GM12878 (cell line): ENCODE data around the gene KRTAP10-5. TPM values are rescaled to one million over a fixed set of nuclear protein-coding genes. Genes with fewer than 3 reads are reported as not detected.

ENCODE experiments used
- ATAC-seq: fragments of 200-7000 bp; cut with Tn5 transposase; 3 replicates; pipeline ENCODE4 v1.9.1; 2020; ENCODE audit warnings: mild to moderate bottlenecking, moderate library complexity
- BruUV-seq: library from RNA; stranded (reverse); fragments of 400-500 nt; replicated peaks from 2 replicates; lab custom pipeline; 2021; lab: Mats Ljungman, UMichigan
- CTCF ChIA-PET: fragments of 300-600 bp; sonication (Branson Sonifier 250); formaldehyde crosslinking; extraction: SDS; loops from one replicate; lab custom pipeline; 2021; ENCODE audit warnings: inconsistent platforms; lab: Yijun Ruan, JAX
- POLR2A ChIA-PET: fragments of 350-600 bp; formaldehyde crosslinking; extraction: SDS; loops from one replicate; lab custom pipeline; 2021; ENCODE audit warnings: inconsistent platforms; lab: Charles Lee
- RAD21 ChIA-PET: fragments of 300-600 bp; sonication (Branson Sonifier 250); formaldehyde crosslinking; loops from one replicate; lab custom pipeline; 2023; ENCODE audit warnings: antibody characterized with exemption; ENCODE audit not compliant: unreplicated experiment; lab: Charles Lee
- SMC1A ChIA-PET: fragments of 300-600 bp; sonication (Branson Sonifier 250); formaldehyde crosslinking; loops from one replicate; lab custom pipeline; 2023; ENCODE audit not compliant: unreplicated experiment, uncharacterized antibody; lab: Charles Lee
- DNase-seq: peaks from one replicate; pipeline ENCODE4 v3.0.0-alpha.2; 2011; ENCODE audit warnings: low read depth, low spot score
- FAIRE-seq: peaks from 3 replicates; lab custom pipeline; 2011; peaks lifted over from hg19 to GRCh38; lab: Jason Lieb, UNC
- H2AFZ ChIP-seq: 2 replicates; pipeline ENCODE4 v1.6.0; 2011; ENCODE audit warnings: low read depth, low read length, control low read depth; ENCODE audit not compliant: control insufficient read depth
- H3K27ac ChIP-seq: 2 replicates; pipeline ENCODE4 v1.5.1; 2011; ENCODE audit warnings: control low read depth; ENCODE audit not compliant: control insufficient read depth, insufficient read depth
- H3K27me3 ChIP-seq, 2 experiments: replicated peaks in 1 of 2; 2 replicates each; pipeline versions ENCODE4 v1.6.0 to v1.6.1; 2011; ENCODE audit warnings: low read length in 1 of 2; ENCODE audit not compliant: control insufficient read depth in 2 of 2, insufficient read depth in 2 of 2
- H3K36me3 ChIP-seq, 2 experiments: 2 replicates each; pipeline ENCODE4 v1.5.1; 2011; ENCODE audit warnings: low read length in 1 of 2; ENCODE audit not compliant: control insufficient read depth in 2 of 2, insufficient read depth in 2 of 2
- H3K4me1 ChIP-seq: 2 replicates; pipeline ENCODE4 v1.6.1; 2011; ENCODE audit warnings: mild to moderate bottlenecking, low read length, moderate library complexity, mixed read lengths; ENCODE audit not compliant: control insufficient read depth, insufficient read depth
- H3K4me2 ChIP-seq: 2 replicates; pipeline ENCODE4 v1.6.0; 2011; ENCODE audit warnings: control low read depth; ENCODE audit not compliant: control insufficient read depth, insufficient read depth
- H3K4me3 ChIP-seq: fragments of 200-600 bp; sonication (generic); 2 replicates; pipeline ENCODE4 v1.5.1; 2016
- H3K79me2 ChIP-seq: 2 replicates; pipeline ENCODE4 v1.6.0; 2011; ENCODE audit warnings: low read length; ENCODE audit not compliant: control insufficient read depth, insufficient read depth
- H3K9ac ChIP-seq: 2 replicates; pipeline ENCODE4 v1.8.0; 2011; ENCODE audit warnings: low read length, control low read depth, mixed read lengths; ENCODE audit not compliant: control insufficient read depth, insufficient read depth
- H3K9me3 ChIP-seq: replicated peaks from 3 replicates; pipeline ENCODE4 v1.5.1; 2011; ENCODE audit warnings: mild to moderate bottlenecking, low read length; ENCODE audit not compliant: control insufficient read depth, insufficient read depth
- H4K20me1 ChIP-seq: 2 replicates; pipeline ENCODE4 v1.6.0; 2011; ENCODE audit not compliant: control insufficient read depth, insufficient read depth
- CEBPZ ChIP-seq: fragments of 150-350 bp; IDR thresholded peaks from 2 replicates; pipeline ENCODE4 v1.6.1; 2016; ENCODE audit warnings: low read depth, low read length
- EED ChIP-seq: sonication (generic); IDR thresholded peaks from 2 replicates; pipeline ENCODE4 v1.6.1; 2016; ENCODE audit warnings: antibody characterized with exemption, low read depth
- ESRRA ChIP-seq: IDR thresholded peaks from 2 replicates; pipeline ENCODE4 v1.6.1; 2012; ENCODE audit warnings: mild to moderate bottlenecking, low read length, improper control_type of control experiment
- FOXK2 ChIP-seq: fragments of 450-650 bp; IDR thresholded peaks from 2 replicates; pipeline ENCODE4 v1.6.1; 2017; ENCODE audit warnings: mild to moderate bottlenecking, moderate library complexity
- IKZF2 ChIP-seq, 2 experiments: fragments of 450-650 bp; IDR thresholded peaks; 2 replicates each; pipeline ENCODE4 v1.6.1; 2017; ENCODE audit warnings: mild to moderate bottlenecking in 2 of 2, moderate library complexity in 2 of 2
- JUND ChIP-seq: IDR thresholded peaks from 2 replicates; pipeline ENCODE4 v1.6.1; 2012; ENCODE audit warnings: low read depth, mild to moderate bottlenecking, low read length, improper control_type of control experiment, moderate library complexity
- KLF5 ChIP-seq: fragments of 450-650 bp; IDR thresholded peaks from 2 replicates; pipeline ENCODE4 v1.6.1; 2014; ENCODE audit warnings: mild to moderate bottlenecking; ENCODE audit not compliant: partially characterized antibody
- MTA3 ChIP-seq: IDR thresholded peaks from 2 replicates; pipeline ENCODE4 v1.6.1; 2012; ENCODE audit warnings: low read length, inconsistent platforms, borderline replicate concordance
- NBN ChIP-seq: fragments of 450-650 bp; IDR thresholded peaks from 2 replicates; pipeline ENCODE4 v1.6.1; 2016
- POLR2AphosphoS2 ChIP-seq: IDR thresholded peaks from 2 replicates; pipeline ENCODE4 v1.6.1; 2011; ENCODE audit warnings: low read depth, mild to moderate bottlenecking, low read length, improper control_type of control experiment, moderate library complexity
- RAD21 ChIP-seq: IDR thresholded peaks from 2 replicates; pipeline ENCODE4 v1.6.1; 2011; ENCODE audit warnings: mild to moderate bottlenecking, low read depth, low read length, moderate library complexity; ENCODE audit not compliant: insufficient read depth
- RCOR1 ChIP-seq: conservative IDR thresholded peaks from 2 replicates; pipeline ENCODE4 v1.6.1; 2012; ENCODE audit warnings: low read depth, low read length, improper control_type of control experiment
- RUNX3 ChIP-seq: IDR thresholded peaks from 2 replicates; pipeline ENCODE4 v1.6.1; 2012; ENCODE audit warnings: low read length, inconsistent platforms
- SIN3A ChIP-seq: IDR thresholded peaks from 2 replicates; pipeline ENCODE4 v1.6.1; 2012; ENCODE audit warnings: low read depth, low read length, improper control_type of control experiment
- SREBF2 ChIP-seq: IDR thresholded peaks from 2 replicates; pipeline ENCODE4 v1.6.1; 2012; ENCODE audit warnings: mild to moderate bottlenecking, low read length
- TARDBP ChIP-seq: IDR thresholded peaks from 2 replicates; pipeline ENCODE4 v1.6.1; 2016; ENCODE audit warnings: borderline replicate concordance
- USF1 ChIP-seq: IDR thresholded peaks from 2 replicates; pipeline ENCODE4 v1.6.1; 2011; ENCODE audit warnings: borderline replicate concordance, low read depth, mild to moderate bottlenecking, moderate library complexity, mixed read lengths, low read length; ENCODE audit not compliant: insufficient read depth; ENCODE audit errors: extremely low read length
- YY1 ChIP-seq: IDR thresholded peaks from 2 replicates; pipeline ENCODE4 v1.6.1; 2011; ENCODE audit warnings: low read depth, mild to moderate bottlenecking, low read length
- WGBS: methylation state at CpG from one replicate; pipeline ENCODE4 v1.1.6; 2016; ENCODE audit warnings: low lambda C conversion rate; ENCODE audit not compliant: insufficient replicate concordance, insufficient coverage; ENCODE audit errors: missing lambda C conversion rate; 5-methylcytosine and 5-hydroxymethylcytosine counted together
- in situ Hi-C: fragments of 300-500 bp; cut with MboI; formaldehyde crosslinking; loops from 9 replicates; pipeline ENCODE4 v1.14.3; 2018; ENCODE audit warnings: mixed read lengths
- intact Hi-C: fragments of 100-400 bp; cut with micrococcal nuclease; formaldehyde crosslinking; loops from one replicate; pipeline ENCODE4 v1.14.2; 2022; ENCODE audit not compliant: unreplicated experiment
- polyA plus RNA-seq, 11 experiments: library from polyadenylated mRNA; depleted of rRNA in 4 of 11; unstranded in 6 of 11; stranded (reverse) in 5 of 11; fragments of >200 nt; fragmentation: Nextera tagmentation in 4 of 11; fragmentation: Illumina TruSeq in 1 of 11; extraction: Ambion mirVana in 4 of 11; extraction: Trizol in 1 of 11; gene quantifications; 1 replicate in 1 of 11; 2 replicates in 10 of 11; pipeline versions ENCODE4 v1.2.1 to v1.2.3, GENCODE V29; 2011 to 2016; ENCODE audit warnings: inconsistent platforms in 2 of 11, missing spikeins in 2 of 11, low read depth in 1 of 11
- total RNA-seq, 4 experiments: library from RNA; depleted of rRNA in 3 of 4; stranded (reverse); fragments of >200 nt in 3 of 4; fragmentation: Illumina TruSeq in 1 of 4; extraction: Trizol in 1 of 4; gene quantifications; 2 replicates each; pipeline versions ENCODE4 v1.2.1 to v1.2.3, GENCODE V29; 2013 to 2021

The KRTAP10-5 gene
- total and polyA plus RNA-seq, 10 of the 15 experiments (the other 5 are each of a cell fraction or from before 2014, with no cell fraction given) = not detected

GRCh38 chr21:44540741-44541288 lies 39.6 kb downstream of the KRTAP10-5 start:
- Histone ChIP-seq H3K9me3 (no peaks in the 10 kb centered on the region; the same call in 2 of the 3 replicates), H3K9ac (no peak overlapping the region), H3K4me2 (no peak overlapping the region), H3K36me3 (no peaks in the 10 kb centered on the region), H3K79me2 (no peaks in the 10 kb centered on the region), H3K4me1 (no peaks in the 10 kb centered on the region), H4K20me1 (no peaks in the 10 kb centered on the region), H3K27me3 (no peaks in the 10 kb centered on the region), H2AFZ (no peak overlapping the region), H3K27ac (no peak overlapping the region), H3K4me3 (no peak overlapping the region)
- ChIA-PET POLR2A (no interaction called here), RAD21 (no interaction called here), SMC1A (no interaction called here), CTCF (interaction anchor here (0.6 kb wide), 1 partner anchor 28 kb away, joined by 3 read pairs; no protein-coding TSS in a partner anchor)
- ATAC-seq = no peak
- no peak for DNase-seq
- FAIRE-seq = no peak
- intact Hi-C loops = no loop called here
- WGBS = 37% methylated on average over 11 of the region's 11 CpGs
- in situ Hi-C loops = no loop called here
- no TSS peak for BruUV-seq
- TF ChIP-seq SREBF2 (no peak), SIN3A (no peak), KLF5 (no peak), EED (no peak), CEBPZ (no peak), RCOR1 (no peak), FOXK2 (no peak), TARDBP (no peak), RAD21 (no peak), YY1 (no peak), NBN (no peak), RUNX3 (no peak), USF1 (no peak), JUND (no peak), POLR2AphosphoS2 (no peak), IKZF2 (IDR thresholded peaks at IDR 0.05) (no peak), ESRRA (no peak), MTA3 (no peak)
- TF ChIP-seq, all 136 proteins: peak for 0
